H1 (cell line): ENCODE measurements around the gene SPC24. TPM values are rescaled to one million over a fixed set of nuclear protein-coding genes. Genes with fewer than 3 reads are reported as not detected.

Source experiments
- CHD7 ChIP-seq: fragments of 300-600 bp; sonication (generic); IDR thresholded peaks from 2 replicates; pipeline ENCODE4 v1.7.1; 2012; ENCODE audit warnings: low read length, moderate library complexity, mild to moderate bottlenecking, inconsistent platforms; ENCODE audit not compliant: insufficient replicate concordance
- MAX ChIP-seq: IDR thresholded peaks from 2 replicates; pipeline ENCODE4 v1.6.1; 2012; ENCODE audit warnings: inconsistent platforms
- polyA plus RNA-seq, 7 experiments: library from polyadenylated mRNA; depleted of rRNA in 3 of 7; stranded (reverse) in 5 of 7; unstranded in 2 of 7; fragments of >200 nt in 5 of 7; fragments of 200-250 nt in 2 of 7; gene quantifications; 1 replicate in 5 of 7; 2 replicates in 1 of 7; 4 replicates in 1 of 7; pipeline versions ENCODE4 v1.2.1 to v1.2.3, GENCODE V29; 2011 to 2013; ENCODE audit warnings: missing spikeins in 2 of 7, mixed read lengths in 2 of 7
- total RNA-seq: library from RNA; stranded (reverse); fragmentation: NEBNext Ultra II Directional; extraction: Animal tissue kit (Norgen Biotek cat#: 25700); gene quantifications from 2 replicates; pipeline ENCODE4 v1.2.1, GENCODE V29; 2021

Gene SPC24
- total and polyA plus RNA-seq, 2 of the 8 experiments (the other 6 are each of a cell fraction or from before 2014, with no cell fraction given) = 17.7 to 42.4 TPM

GRCh38 chr19:11202488-11203193 is 47.1 kb upstream of the SPC24 start (continued):
- no peak for TF ChIP-seq CHD7
- TF ChIP-seq MAX = no peak
- TF ChIP-seq, all 59 proteins: peak for 0
